Ishikawa (cell line): ENCODE data around the gene UBL5.

ENCODE experiments used
- CEBPB ChIP-seq: IDR thresholded peaks from 2 replicates; pipeline ENCODE4 v1.6.1; 2012
- CREB1 ChIP-seq: IDR thresholded peaks from 2 replicates; pipeline ENCODE4 v1.6.1; 2012; ENCODE audit warnings: low read depth
- EGR1 ChIP-seq: IDR thresholded peaks from 2 replicates; pipeline ENCODE4 v1.6.1; 2012
- EP300 ChIP-seq: IDR thresholded peaks from 2 replicates; pipeline ENCODE4 v1.6.1; 2012; ENCODE audit warnings: borderline replicate concordance
- FOXM1 ChIP-seq: IDR thresholded peaks from 2 replicates; pipeline ENCODE4 v1.6.1; 2012; ENCODE audit warnings: low read depth, borderline replicate concordance
- NFIC ChIP-seq: IDR thresholded peaks from 2 replicates; pipeline ENCODE4 v1.6.1; 2012
- RAD21 ChIP-seq: IDR thresholded peaks from 2 replicates; pipeline ENCODE4 v1.6.1; 2012; ENCODE audit warnings: low read depth
- TAF1 ChIP-seq: IDR thresholded peaks from 2 replicates; pipeline ENCODE4 v1.6.1; 2012; ENCODE audit warnings: low read depth, mild to moderate bottlenecking
- TCF12 ChIP-seq: IDR thresholded peaks from 2 replicates; pipeline ENCODE4 v1.6.1; 2012; ENCODE audit warnings: low read depth
- TEAD4 ChIP-seq: IDR thresholded peaks from 2 replicates; pipeline ENCODE4 v1.6.1; 2012
- USF1 ChIP-seq: IDR thresholded peaks from 2 replicates; pipeline ENCODE4 v1.6.1; 2012
- YY1 ChIP-seq: IDR thresholded peaks from 2 replicates; pipeline ENCODE4 v1.6.1; 2012; ENCODE audit warnings: low read depth
- ZBTB7A ChIP-seq: IDR thresholded peaks from 2 replicates; pipeline ENCODE4 v1.6.1; 2012; ENCODE audit warnings: low read depth
- TF ChIP-seq, protein P1 (sequence below): IDR thresholded peaks from 2 replicates; pipeline ENCODE4 v1.6.1; 2012; ENCODE audit warnings: low read depth, mild to moderate bottlenecking
- TF ChIP-seq, protein P2 (sequence below): IDR thresholded peaks from 2 replicates; pipeline ENCODE4 v1.6.1; 2012

UBL5 gene

DNA sequence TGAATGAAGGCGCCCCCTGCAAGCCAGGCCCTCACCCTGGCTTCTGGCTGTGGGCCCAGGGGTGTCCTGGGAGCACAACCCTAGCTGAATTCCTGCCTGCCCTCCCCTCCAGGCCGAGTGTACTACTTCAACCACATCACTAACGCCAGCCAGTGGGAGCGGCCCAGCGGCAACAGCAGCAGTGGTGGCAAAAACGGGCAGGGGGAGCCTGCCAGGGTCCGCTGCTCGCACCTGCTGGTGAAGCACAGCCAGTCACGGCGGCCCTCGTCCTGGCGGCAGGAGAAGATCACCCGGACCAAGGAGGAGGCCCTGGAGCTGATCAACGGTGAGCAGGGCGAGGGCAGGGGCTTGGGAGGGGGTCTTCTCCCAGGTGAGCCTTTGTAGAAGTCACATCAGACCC is 10.6 kb downstream of the UBL5 start:
- no peak for TF ChIP-seq TAF1
- TF ChIP-seq, protein P1, sequence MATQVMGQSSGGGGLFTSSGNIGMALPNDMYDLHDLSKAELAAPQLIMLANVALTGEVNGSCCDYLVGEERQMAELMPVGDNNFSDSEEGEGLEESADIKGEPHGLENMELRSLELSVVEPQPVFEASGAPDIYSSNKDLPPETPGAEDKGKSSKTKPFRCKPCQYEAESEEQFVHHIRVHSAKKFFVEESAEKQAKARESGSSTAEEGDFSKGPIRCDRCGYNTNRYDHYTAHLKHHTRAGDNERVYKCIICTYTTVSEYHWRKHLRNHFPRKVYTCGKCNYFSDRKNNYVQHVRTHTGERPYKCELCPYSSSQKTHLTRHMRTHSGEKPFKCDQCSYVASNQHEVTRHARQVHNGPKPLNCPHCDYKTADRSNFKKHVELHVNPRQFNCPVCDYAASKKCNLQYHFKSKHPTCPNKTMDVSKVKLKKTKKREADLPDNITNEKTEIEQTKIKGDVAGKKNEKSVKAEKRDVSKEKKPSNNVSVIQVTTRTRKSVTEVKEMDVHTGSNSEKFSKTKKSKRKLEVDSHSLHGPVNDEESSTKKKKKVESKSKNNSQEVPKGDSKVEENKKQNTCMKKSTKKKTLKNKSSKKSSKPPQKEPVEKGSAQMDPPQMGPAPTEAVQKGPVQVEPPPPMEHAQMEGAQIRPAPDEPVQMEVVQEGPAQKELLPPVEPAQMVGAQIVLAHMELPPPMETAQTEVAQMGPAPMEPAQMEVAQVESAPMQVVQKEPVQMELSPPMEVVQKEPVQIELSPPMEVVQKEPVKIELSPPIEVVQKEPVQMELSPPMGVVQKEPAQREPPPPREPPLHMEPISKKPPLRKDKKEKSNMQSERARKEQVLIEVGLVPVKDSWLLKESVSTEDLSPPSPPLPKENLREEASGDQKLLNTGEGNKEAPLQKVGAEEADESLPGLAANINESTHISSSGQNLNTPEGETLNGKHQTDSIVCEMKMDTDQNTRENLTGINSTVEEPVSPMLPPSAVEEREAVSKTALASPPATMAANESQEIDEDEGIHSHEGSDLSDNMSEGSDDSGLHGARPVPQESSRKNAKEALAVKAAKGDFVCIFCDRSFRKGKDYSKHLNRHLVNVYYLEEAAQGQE, result no peak
- TF ChIP-seq EGR1, result no peak
- TF ChIP-seq CEBPB, result no peak
- TF ChIP-seq TEAD4, result no peak
- TF ChIP-seq RAD21, result no peak
- no peak for TF ChIP-seq YY1
- TF ChIP-seq, protein P2, sequence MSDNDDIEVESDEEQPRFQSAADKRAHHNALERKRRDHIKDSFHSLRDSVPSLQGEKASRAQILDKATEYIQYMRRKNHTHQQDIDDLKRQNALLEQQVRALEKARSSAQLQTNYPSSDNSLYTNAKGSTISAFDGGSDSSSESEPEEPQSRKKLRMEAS, result no peak
- no peak for TF ChIP-seq EP300
- no peak for TF ChIP-seq CREB1
- no peak for TF ChIP-seq USF1
- no peak for TF ChIP-seq NFIC
- no peak for TF ChIP-seq FOXM1
- no peak for TF ChIP-seq ZBTB7A
- no peak for TF ChIP-seq TCF12

DNA sequence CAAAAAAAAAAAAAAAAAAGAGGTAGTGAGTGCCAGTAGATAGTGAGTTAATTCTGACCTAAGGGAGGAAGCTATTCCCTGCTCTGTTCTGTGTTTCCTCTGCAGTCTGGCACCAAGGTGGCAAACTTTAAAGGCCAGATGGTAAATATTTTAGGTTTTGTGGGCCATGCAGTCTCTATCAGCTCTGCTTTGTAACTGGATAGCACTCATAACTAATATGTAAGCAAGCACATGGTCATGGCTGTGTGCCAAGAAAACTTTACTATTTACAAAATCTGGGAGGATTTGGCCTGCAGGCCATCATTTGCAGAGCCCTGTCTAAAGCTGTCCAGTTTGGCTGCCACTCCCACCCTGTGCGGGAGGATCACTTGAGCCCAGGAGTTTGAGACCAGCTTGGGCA is 11.7 kb downstream of the UBL5 start:
- TF ChIP-seq, protein P1, result no peak
- TF ChIP-seq TEAD4 (no peak), USF1 (no peak)

- no peak for TF ChIP-seq YY1
- no peak for TF ChIP-seq TAF1
- TF ChIP-seq RAD21, result no peak
- TF ChIP-seq ZBTB7A, result no peak
- TF ChIP-seq, protein P2, result no peak
- TF ChIP-seq NFIC, result no peak
- no peak for TF ChIP-seq CREB1
- no peak for TF ChIP-seq EGR1
- TF ChIP-seq, protein P1, result no peak
- no peak for TF ChIP-seq USF1
- TF ChIP-seq TCF12, result no peak
- TF ChIP-seq EP300, result no peak
- TF ChIP-seq TEAD4, result no peak
- TF ChIP-seq CEBPB, result no peak
- TF ChIP-seq FOXM1, result no peak
These were observed 15.3 kb downstream of the UBL5 start for GRCh38 chr19:9842834-9843625.

GRCh38 chr19:9847087-9847671 is 19.5 kb downstream of the UBL5 start:
- TF ChIP-seq RAD21 (0 out of 2 replicates have a peak, but pooled peaks have one; percentile 16), ZBTB7A (no peak)
